Astrocyte of the spinal cord (primary cell): ENCODE measurements around the gene PFN1.

Experiments used
- DNase-seq: peaks from one replicate; pipeline ENCODE4 v3.0.0; 2011; ENCODE audit warnings: low read depth, low spot score
- H3K4me3 ChIP-seq: 2 replicates; pipeline ENCODE4 v1.5.1; 2011; ENCODE audit warnings: low read depth, mild to moderate bottlenecking, low read length, moderate library complexity
- in situ Hi-C: cut with HindIII; loops from 2 replicates; pipeline ENCODE4 v1.10.0; 2017; ENCODE audit warnings: low sequenced_read_pairs
- TF ChIP-seq, protein P1 (sequence below): IDR thresholded peaks from 2 replicates; pipeline ENCODE4 v1.5.1; 2012; ENCODE audit warnings: low read depth, mild to moderate bottlenecking, low read length, inconsistent platforms

PFN1 gene

GRCh38 chr17:4986403-4986802 is 38.1 kb upstream of the PFN1 start:
- TF ChIP-seq, protein P1, sequence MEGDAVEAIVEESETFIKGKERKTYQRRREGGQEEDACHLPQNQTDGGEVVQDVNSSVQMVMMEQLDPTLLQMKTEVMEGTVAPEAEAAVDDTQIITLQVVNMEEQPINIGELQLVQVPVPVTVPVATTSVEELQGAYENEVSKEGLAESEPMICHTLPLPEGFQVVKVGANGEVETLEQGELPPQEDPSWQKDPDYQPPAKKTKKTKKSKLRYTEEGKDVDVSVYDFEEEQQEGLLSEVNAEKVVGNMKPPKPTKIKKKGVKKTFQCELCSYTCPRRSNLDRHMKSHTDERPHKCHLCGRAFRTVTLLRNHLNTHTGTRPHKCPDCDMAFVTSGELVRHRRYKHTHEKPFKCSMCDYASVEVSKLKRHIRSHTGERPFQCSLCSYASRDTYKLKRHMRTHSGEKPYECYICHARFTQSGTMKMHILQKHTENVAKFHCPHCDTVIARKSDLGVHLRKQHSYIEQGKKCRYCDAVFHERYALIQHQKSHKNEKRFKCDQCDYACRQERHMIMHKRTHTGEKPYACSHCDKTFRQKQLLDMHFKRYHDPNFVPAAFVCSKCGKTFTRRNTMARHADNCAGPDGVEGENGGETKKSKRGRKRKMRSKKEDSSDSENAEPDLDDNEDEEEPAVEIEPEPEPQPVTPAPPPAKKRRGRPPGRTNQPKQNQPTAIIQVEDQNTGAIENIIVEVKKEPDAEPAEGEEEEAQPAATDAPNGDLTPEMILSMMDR = no peak
- H3K4me3 ChIP-seq = peak overlapping the region; percentile 72
- no peak for DNase-seq
- in situ Hi-C loops = no loop called here

DNA sequence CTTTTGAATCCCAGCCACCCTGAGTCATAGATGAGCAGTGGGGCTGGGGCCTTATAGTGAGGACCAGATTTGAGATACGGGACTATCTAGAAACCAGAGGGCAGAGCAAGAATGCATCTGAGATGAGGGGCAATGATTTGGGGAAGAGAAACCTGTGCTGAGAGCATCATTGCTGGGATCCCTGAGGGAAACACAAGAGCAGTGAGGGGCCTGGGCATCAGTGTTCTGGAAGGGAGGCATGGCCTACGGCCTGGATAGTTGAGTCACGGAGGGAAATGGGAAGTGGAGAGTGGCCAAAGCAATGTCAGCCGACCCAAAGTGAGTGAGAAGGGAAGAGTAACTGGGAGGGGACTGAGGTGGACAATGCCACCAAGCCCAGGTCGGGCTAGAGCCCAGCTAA is 34.0 kb upstream of the PFN1 start:
- DNase-seq = no peak
- H3K4me3 ChIP-seq = no peak overlapping the region
- in situ Hi-C loops = no loop called here
- TF ChIP-seq, protein P1 = no peak

GRCh38 chr17:4980644-4981216 is 32.4 kb upstream of the PFN1 start:
- H3K4me3 ChIP-seq = no peak overlapping the region
- in situ Hi-C loops = no loop called here
- TF ChIP-seq, protein P1 = peak; percentile 62
- peak; percentile 52 for DNase-seq

DNA sequence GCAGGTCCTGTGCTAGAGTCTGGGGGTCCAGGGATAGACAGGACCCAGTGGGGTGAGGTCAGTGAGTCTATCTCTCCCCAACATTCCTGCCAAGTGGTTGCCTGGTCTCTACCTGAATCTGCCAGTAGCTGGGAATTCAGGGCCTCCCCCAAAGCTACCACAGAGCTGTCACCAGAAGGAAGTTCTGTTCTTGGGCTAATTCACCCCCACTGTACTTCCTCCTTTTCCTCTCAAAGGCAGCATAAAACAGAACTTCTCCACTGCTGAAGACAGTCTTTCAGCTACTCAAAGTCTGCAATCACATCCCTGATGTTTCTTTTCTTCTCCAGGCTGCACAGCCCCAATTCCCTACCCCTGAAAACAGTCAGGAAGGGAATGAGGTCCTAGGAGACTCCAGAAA is 30.4 kb upstream of the PFN1 start:
- DNase-seq = no peak
- in situ Hi-C loops = no loop called here
- no peak overlapping the region for H3K4me3 ChIP-seq
- TF ChIP-seq, protein P1 = no peak

GRCh38 chr17:4974115-4974670 is 25.9 kb upstream of the PFN1 start:
- TF ChIP-seq, protein P1 = no peak
- in situ Hi-C loops = no loop called here
- H3K4me3 ChIP-seq = no peak overlapping the region
- DNase-seq = no peak

DNA sequence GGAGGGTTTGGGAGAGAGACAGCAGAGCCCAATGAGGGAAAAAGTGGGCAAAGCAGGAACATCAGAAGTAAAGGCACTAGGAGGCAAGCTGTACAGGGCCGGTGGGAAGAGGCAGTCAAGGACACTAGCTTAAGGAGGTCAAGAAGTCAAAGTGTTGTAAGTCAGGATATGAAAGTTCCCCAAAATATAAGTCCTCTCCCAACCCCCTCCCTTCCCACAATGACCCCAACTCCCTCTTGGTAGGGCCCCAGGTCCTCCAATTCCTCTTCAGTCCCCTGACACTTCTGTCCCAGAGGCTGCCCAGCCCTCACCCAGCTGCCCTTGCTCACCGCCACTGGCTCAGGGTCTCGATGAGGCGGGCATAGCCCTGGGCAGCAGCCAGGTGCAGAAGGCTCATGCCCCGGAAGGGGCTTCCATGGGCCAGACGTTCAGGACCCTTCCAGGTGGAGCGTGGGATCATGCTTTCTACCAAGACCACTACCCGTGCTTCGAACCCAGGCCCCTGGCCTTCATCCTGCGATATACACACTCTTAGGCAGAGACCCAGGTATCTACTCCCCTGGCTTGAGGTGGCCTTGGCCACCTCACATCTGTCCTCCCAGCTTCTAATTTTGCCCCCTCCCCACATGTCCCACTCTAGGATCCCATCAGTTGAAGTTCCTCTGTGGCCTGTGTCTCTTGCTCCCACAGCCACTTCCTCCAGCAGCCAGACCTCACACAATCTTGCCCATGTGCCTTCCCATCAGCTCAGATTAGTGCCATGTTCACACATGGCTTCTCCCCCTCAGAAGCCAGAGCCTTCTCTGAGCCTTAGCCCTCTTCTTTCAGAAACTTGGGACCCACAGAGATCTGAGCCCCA is 25.2 kb upstream of the PFN1 start:
- DNase-seq = no peak
- TF ChIP-seq, protein P1 = no peak
- in situ Hi-C loops = no loop called here
- H3K4me3 ChIP-seq = no peak overlapping the region
